Smooth muscle cell (in vitro differentiated cells): ENCODE measurements around the gene NUDT15. TPM values are rescaled to one million over a fixed set of nuclear protein-coding genes. Genes with fewer than 3 reads are reported as not detected.

Experiments used
- DNase-seq: peaks from one replicate; lab custom pipeline; 2025; ENCODE audit not compliant: unreplicated experiment; lab: John Stamatoyannopoulos, UW
- H2AFZ ChIP-seq: fragments of 200-600 bp; sonication (generic); 2 replicates; pipeline ENCODE4 v1.6.0; 2016; ENCODE audit warnings: antibody characterized with exemption, low read depth, mild to moderate bottlenecking
- H3F3A ChIP-seq: fragments of 200-600 bp; sonication (generic); 2 replicates; pipeline ENCODE4 v1.6.0; 2017; ENCODE audit warnings: antibody characterized with exemption, low read depth
- H3K27ac ChIP-seq: fragments of 200-600 bp; sonication (generic); 2 replicates; pipeline ENCODE4 v1.5.1; 2016; ENCODE audit warnings: low read depth, mild to moderate bottlenecking
- H3K27me3 ChIP-seq: fragments of 200-600 bp; sonication (generic); 2 replicates; pipeline ENCODE4 v1.6.1; 2016; ENCODE audit warnings: low read depth, mild to moderate bottlenecking
- H3K36me3 ChIP-seq: fragments of 200-600 bp; sonication (generic); 2 replicates; pipeline ENCODE4 v1.5.1; 2016; ENCODE audit warnings: low read depth
- H3K4me1 ChIP-seq: fragments of 200-600 bp; sonication (generic); 2 replicates; pipeline ENCODE4 v1.5.1; 2016; ENCODE audit warnings: low read depth
- H3K4me2 ChIP-seq: fragments of 200-600 bp; sonication (generic); 2 replicates; pipeline ENCODE4 v1.6.0; 2016; ENCODE audit warnings: mild to moderate bottlenecking
- H3K4me3 ChIP-seq: fragments of 200-600 bp; sonication (generic); 2 replicates; pipeline ENCODE4 v1.5.1; 2016; ENCODE audit warnings: mild to moderate bottlenecking
- H3K79me2 ChIP-seq: fragments of 200-600 bp; sonication (generic); 2 replicates; pipeline ENCODE4 v1.6.0; 2016; ENCODE audit warnings: low read depth, mild to moderate bottlenecking
- H3K9ac ChIP-seq: fragments of 200-600 bp; sonication (generic); 2 replicates; pipeline ENCODE4 v1.6.0; 2016; ENCODE audit warnings: low read depth
- H3K9me3 ChIP-seq: fragments of 200-600 bp; sonication (generic); replicated peaks from 2 replicates; pipeline ENCODE4 v1.5.1; 2016; ENCODE audit warnings: low read depth
- H4K20me1 ChIP-seq: fragments of 200-600 bp; sonication (generic); 2 replicates; pipeline ENCODE4 v1.6.0; 2016; ENCODE audit warnings: low read depth
- WGBS: methylation state at CpG from one replicate; pipeline ENCODE4 v1.1.7; 2016; ENCODE audit warnings: low lambda C conversion rate; 5-methylcytosine and 5-hydroxymethylcytosine counted together
- polyA plus RNA-seq: library from polyadenylated mRNA; unstranded; fragments of >200 nt; fragmentation: Nextera tagmentation; extraction: Ambion mirVana; gene quantifications from 2 replicates; pipeline ENCODE4 v1.2.1, GENCODE V29; 2016
- total RNA-seq: library from RNA; depleted of rRNA; stranded (reverse); fragments of >200 nt; gene quantifications from 2 replicates; pipeline ENCODE4 v1.2.3, GENCODE V29; 2014
- TF ChIP-seq, protein P1 (sequence below): fragments of 200-600 bp; sonication (generic); IDR thresholded peaks from 2 replicates; pipeline ENCODE4 v1.5.1; 2017; ENCODE audit warnings: borderline replicate concordance, mild to moderate bottlenecking, antibody characterized with exemption; ENCODE audit not compliant: insufficient read depth, poor library complexity, severe bottlenecking

The NUDT15 gene
- total and polyA plus RNA-seq, 2 experiments from 2014 or later: 6.9 to 17.4 TPM

DNA sequence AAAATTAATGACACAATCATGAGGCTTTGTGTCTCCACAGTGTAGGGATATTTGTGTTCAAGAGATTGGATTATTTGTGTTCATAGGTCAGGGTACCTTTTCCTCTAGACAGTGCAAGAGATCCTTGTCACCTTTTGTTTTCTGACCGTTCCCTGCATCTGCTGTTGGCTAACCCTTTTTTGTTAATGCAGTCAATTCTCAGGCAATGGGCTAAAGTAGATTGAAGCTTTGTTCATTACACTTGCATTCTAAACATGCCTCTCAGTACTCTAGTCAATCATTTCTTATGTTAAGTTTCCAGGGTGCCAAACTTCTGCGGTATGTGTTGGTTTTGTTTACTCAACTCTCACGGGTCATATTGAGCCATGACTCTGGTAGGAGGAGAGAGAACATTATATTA is 59.1 kb downstream of the NUDT15 start:
- Histone ChIP-seq H3K9ac (no peak overlapping the region), H3K4me1 (peaks cover 13% of the 10 kb centered on the region), H3K27me3 (no peaks in the 10 kb centered on the region), H3K27ac (no peak overlapping the region), H2AFZ (peak overlapping the region; percentile 34), H3K79me2 (peaks cover 36% of the 10 kb centered on the region), H3F3A (no peaks in the 10 kb centered on the region), H4K20me1 (peaks cover 22% of the 10 kb centered on the region), H3K9me3 (no peaks in the 10 kb centered on the region), H3K36me3 (no peaks in the 10 kb centered on the region), H3K4me2 (no peak overlapping the region), H3K4me3 (no peak overlapping the region)
- DNase-seq: no peak
- 50% methylated on average over 3 of the region's 3 CpGs for WGBS
- TF ChIP-seq, protein P1, sequence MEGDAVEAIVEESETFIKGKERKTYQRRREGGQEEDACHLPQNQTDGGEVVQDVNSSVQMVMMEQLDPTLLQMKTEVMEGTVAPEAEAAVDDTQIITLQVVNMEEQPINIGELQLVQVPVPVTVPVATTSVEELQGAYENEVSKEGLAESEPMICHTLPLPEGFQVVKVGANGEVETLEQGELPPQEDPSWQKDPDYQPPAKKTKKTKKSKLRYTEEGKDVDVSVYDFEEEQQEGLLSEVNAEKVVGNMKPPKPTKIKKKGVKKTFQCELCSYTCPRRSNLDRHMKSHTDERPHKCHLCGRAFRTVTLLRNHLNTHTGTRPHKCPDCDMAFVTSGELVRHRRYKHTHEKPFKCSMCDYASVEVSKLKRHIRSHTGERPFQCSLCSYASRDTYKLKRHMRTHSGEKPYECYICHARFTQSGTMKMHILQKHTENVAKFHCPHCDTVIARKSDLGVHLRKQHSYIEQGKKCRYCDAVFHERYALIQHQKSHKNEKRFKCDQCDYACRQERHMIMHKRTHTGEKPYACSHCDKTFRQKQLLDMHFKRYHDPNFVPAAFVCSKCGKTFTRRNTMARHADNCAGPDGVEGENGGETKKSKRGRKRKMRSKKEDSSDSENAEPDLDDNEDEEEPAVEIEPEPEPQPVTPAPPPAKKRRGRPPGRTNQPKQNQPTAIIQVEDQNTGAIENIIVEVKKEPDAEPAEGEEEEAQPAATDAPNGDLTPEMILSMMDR: no peak

Other genes starting within 250 kb of the NUDT15 start
- gene SUCLA2, start 36.5 kb upstream of the NUDT15 start, total RNA-seq: 62.0 and 63.0 TPM in 2 replicates
- gene SUCLA2, start 36.5 kb upstream of the NUDT15 start, polyA plus RNA-seq: 43.5 and 48.3 TPM in 2 replicates
- 42.8 and 47.7 TPM in 2 replicates for gene MED4, start 57.4 kb downstream of the NUDT15 start, total RNA-seq
- gene MED4, start 57.4 kb downstream of the NUDT15 start, polyA plus RNA-seq: 59.9 and 63.9 TPM in 2 replicates
- gene ITM2B, start 195.5 kb downstream of the NUDT15 start, total RNA-seq: 459 and 557 TPM in 2 replicates
- gene ITM2B, start 195.5 kb downstream of the NUDT15 start, polyA plus RNA-seq: 397 and 411 TPM in 2 replicates